ENCODE data around the gene PCBP3.
"Not testable (repeated sequence)": the region's sequence is repeated elsewhere in the genome, so short reads cannot be mapped to it uniquely, and the experiment has no call there.

The PCBP3 gene

DNA sequence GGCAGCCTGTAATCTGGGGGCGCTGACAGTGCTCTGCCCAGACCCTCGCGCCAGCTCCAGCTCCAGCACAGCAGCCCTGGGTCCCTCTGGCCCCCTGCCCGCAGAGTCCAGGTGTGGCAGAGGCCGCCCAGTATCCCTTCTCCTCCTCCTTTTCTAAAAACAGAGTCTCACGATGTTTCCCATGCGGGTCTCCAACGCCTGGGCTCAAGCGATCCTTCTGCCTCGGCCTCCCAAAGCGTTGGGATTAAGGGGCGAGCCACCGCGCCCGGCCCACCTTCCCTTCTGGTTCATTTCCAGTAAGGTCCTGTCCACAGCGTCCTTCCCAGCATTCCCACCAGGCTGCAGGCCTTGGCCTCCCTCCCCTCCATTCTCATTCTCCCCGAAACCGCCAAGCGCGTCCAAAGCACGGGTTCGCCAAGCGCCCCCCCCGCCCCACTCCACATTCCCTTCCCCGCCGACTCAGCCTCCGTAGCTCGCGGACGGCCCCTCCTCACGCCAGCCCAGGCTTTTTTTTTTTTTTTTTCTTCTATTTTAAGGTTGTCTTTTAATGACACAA lies 2.0 kb upstream of the PCBP3 start:
- H3K4me1 ChIP-seq (ENCODE audit: control insufficient read depth in 1 of 2, insufficient read depth in 1 of 2, low read depth in 1 of 2, low read length in 1 of 2), result peaks cover 27 to 33% of the 10 kb centered on the region in 2 experiments
- H3K36me3 ChIP-seq, result no peaks in the 10 kb centered on the region
- H3K4me3 ChIP-seq (ENCODE audit: low read depth in 1 of 2, low read length in 1 of 2), result peak overlapping the region in 1 of 2 experiments; percentile 65
- TF ChIP-seq, protein P1, sequence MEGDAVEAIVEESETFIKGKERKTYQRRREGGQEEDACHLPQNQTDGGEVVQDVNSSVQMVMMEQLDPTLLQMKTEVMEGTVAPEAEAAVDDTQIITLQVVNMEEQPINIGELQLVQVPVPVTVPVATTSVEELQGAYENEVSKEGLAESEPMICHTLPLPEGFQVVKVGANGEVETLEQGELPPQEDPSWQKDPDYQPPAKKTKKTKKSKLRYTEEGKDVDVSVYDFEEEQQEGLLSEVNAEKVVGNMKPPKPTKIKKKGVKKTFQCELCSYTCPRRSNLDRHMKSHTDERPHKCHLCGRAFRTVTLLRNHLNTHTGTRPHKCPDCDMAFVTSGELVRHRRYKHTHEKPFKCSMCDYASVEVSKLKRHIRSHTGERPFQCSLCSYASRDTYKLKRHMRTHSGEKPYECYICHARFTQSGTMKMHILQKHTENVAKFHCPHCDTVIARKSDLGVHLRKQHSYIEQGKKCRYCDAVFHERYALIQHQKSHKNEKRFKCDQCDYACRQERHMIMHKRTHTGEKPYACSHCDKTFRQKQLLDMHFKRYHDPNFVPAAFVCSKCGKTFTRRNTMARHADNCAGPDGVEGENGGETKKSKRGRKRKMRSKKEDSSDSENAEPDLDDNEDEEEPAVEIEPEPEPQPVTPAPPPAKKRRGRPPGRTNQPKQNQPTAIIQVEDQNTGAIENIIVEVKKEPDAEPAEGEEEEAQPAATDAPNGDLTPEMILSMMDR (IDR thresholded peaks at IDR 0.05), result no peak
- no peaks in the 10 kb centered on the region for H3K9me3 ChIP-seq
- no peak overlapping the region for H3K27ac ChIP-seq
- no peaks in the 10 kb centered on the region for H3K27me3 ChIP-seq

DNA sequence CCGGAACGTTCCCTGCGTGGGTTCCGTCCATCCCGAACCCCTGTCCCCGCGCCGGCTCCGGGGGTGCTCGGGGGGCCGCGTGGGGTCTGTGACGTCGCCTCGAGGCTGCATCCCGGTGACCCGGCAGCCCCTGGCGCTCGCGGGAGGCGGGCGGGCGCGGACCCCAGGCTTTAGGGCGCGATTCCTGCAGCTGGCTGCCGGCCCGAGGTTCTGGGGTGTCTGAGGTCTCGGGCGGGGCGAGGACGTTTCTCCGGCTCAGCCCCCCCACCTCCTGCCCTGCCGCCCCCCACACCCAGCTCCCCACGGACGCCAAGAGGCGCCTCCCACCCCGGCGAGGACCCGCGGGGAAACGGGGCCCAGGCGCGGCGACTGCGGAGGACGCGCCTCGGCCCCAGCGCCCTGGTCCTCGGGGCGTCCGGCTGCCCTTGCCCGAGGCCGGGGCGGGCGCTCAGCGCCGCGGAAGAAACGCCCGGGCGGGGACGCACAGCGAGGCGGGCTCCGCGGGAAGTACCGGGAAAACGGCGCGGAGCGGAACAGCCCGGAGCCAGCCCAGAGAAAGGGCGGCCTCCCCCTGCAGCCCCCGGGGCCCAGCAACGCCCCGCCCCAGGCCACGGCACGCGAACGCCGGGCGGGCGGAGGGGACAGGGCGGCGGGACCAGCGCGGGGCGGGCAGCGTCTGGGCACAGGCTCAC lies 1.3 kb upstream of the PCBP3 start:
- Histone ChIP-seq H3K4me3 (ENCODE audit: low read depth in 1 of 2, low read length in 1 of 2) (peak overlapping the region; percentile 65 to 71), H3K27ac (peak overlapping the region; percentile 88), H3K9me3 (no peaks in the 10 kb centered on the region), H3K27me3 (no peaks in the 10 kb centered on the region), H3K4me1 (ENCODE audit: control insufficient read depth in 1 of 2, insufficient read depth in 1 of 2, low read depth in 1 of 2, low read length in 1 of 2) (peaks cover 27 to 33% of the 10 kb centered on the region in 2 experiments), H3K36me3 (no peaks in the 10 kb centered on the region)
- TF ChIP-seq, protein P1 (IDR thresholded peaks at IDR 0.05), result no peak

DNA sequence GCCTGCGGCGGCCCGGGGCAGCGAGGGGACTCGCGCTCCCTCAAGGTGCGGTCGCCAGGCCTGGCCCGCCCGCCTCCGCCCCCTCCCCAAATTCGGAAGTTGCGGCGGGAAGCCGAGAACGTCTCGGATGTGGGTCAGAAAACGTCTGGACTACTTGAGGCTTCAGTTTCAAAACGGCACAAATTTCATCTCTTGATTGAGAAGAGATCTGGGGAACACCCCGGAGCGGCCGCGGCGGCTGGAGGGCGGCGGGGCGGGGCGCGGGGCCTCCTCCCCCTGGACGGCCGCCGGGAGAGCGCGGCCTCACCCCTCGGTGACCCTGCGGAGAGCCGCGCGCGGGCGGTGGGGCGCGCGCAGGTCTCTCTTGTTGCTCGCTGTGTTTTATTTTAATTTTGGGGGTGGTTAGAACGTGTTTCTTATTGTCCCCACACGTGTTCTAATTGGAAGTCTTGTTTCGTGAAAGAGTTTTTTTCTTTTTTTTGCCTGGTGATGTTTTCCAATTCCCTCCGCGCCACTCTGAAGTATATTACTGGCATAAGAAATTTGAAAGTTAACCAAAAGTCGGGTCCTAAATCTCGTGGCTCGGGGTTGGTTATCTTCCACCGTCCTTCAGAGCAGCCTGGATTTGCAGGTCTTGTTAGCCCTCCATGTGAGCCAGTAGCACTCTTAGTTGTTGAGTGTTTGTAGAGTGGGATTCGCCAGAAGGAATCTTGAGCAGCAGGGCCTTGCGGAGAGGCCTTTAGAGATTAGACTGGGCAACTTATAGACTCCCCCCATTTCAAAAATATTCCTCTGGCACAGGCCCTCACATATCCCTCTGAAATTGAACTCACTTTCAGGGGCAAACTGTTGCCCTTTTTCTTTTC lies 749 bp downstream of the PCBP3 start:
- Histone ChIP-seq H3K4me3 (ENCODE audit: low read depth in 1 of 2, low read length in 1 of 2) (peak overlapping the region; percentile 50 to 62), H3K27me3 (no peaks in the 10 kb centered on the region), H3K4me1 (ENCODE audit: control insufficient read depth in 1 of 2, insufficient read depth in 1 of 2, low read depth in 1 of 2, low read length in 1 of 2) (peaks cover 27 to 33% of the 10 kb centered on the region in 2 experiments), H3K27ac (peak overlapping the region; percentile 88), H3K36me3 (no peaks in the 10 kb centered on the region), H3K9me3 (no peaks in the 10 kb centered on the region)
- TF ChIP-seq, protein P1 (IDR thresholded peaks at IDR 0.05), result no peak

DNA sequence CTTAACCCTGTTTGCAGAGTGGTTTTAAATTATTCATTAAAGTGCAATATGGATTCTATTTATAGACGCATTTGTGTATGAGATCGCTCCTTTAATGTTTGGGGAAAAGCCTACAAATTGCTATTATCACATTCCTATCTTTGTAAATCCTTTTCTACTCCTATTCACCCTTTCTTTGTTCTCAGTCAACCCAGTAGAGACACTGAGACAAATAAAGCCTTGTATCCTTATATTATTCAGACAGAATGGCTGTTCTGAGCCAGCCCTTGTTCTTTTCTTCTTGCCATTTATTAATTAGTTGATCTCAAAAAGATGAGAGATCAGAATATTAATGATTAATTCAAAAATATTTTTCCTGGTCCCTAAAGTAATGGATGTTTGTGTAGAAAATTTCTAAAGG lies 8.4 kb downstream of the PCBP3 start:
- Histone ChIP-seq H3K36me3 (no peaks in the 10 kb centered on the region), H3K4me1 (ENCODE audit: control insufficient read depth in 1 of 2, insufficient read depth in 1 of 2, low read depth in 1 of 2, low read length in 1 of 2) (no peaks in the 10 kb centered on the region), H3K27ac (no peak overlapping the region), H3K4me3 (ENCODE audit: low read depth in 1 of 2, low read length in 1 of 2) (no peak overlapping the region), H3K9me3 (no peaks in the 10 kb centered on the region), H3K27me3 (no peaks in the 10 kb centered on the region)
- TF ChIP-seq, protein P1 (IDR thresholded peaks at IDR 0.05), result no peak

DNA sequence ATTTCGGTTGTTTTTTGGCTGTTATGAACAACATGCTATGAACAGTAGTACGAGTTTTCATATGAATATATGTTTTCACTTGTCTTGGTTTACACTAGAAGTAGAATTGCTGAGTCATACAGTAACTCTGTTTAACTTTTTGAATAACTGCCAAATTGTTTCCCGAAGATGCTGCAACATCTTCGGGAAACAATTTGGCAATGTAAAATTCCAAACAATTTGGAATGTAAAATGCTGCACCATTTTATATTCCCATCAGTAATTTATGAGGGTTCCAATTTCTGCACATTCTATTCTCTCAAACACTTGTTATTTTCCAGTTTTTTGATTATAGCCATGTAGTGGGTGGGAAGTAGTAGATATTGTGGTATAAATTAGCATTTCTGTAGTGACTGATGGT lies 11.6 kb downstream of the PCBP3 start:
- H3K9me3 ChIP-seq, result no peaks in the 10 kb centered on the region
- no peaks in the 10 kb centered on the region for H3K4me1 ChIP-seq (ENCODE audit: control insufficient read depth in 1 of 2, insufficient read depth in 1 of 2, low read depth in 1 of 2, low read length in 1 of 2)
- no peak overlapping the region for H3K4me3 ChIP-seq (ENCODE audit: low read depth in 1 of 2, low read length in 1 of 2)
- no peaks in the 10 kb centered on the region for H3K36me3 ChIP-seq
- no peaks in the 10 kb centered on the region for H3K27me3 ChIP-seq
- TF ChIP-seq, protein P1 (IDR thresholded peaks at IDR 0.05), result no peak
- H3K27ac ChIP-seq, result no peak overlapping the region

DNA sequence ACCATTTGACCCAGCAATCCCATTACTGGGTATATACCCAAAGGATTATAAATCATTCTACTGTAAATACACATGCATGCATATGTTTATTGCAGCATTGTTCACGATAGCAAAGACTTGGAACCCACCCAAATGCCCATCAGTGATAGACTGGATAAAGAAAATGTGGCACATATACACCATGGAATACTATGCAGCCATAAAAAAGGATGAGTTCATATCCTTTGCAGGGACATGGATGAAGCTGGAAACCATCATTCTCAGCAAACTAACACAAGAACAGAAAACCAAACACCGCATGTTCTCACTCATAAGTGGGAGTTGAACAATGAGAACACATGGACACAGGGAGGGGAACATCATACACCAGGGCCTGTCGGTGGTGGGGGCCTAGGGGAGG lies 12.6 kb downstream of the PCBP3 start:
- not testable (repeated sequence) for H3K4me3 ChIP-seq (ENCODE audit: low read depth in 1 of 2, low read length in 1 of 2); H3K4me1 ChIP-seq (ENCODE audit: control insufficient read depth in 1 of 2, insufficient read depth in 1 of 2, low read depth in 1 of 2, low read length in 1 of 2)

DNA sequence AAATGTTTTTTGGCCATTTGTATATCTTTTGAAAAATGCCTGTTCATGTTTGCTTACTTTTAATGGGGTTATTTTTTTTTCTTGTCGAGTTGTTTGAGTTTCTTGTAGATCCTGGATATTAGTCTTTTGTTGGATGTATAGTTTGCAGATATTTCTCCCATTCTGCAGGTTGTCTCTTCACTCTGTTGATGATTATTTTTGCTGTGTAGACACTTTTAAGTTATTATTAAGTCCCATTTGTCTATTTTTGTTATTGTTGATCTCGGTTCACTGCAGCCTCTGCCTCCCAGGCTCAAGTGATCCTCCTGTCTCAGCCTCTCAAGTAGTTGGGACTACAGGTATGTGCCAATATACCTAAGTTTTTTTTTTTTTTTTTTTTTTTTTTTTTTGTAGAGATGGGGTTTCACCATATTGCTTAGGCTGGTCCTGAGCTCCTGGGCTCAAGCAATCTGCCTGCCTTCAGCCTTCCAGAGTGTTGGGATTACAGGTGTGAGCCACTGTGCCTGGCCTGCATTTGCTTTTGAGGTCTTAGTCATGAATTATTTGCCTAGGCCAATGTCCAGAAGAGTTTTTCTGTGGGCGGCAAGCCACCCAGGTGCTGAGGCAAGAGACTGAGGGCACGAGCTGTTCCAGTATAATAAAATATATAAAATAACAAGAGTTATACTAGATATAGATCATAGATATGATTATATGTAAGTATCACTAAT lies 18.5 kb downstream of the PCBP3 start:
- not testable (repeated sequence) for H3K36me3 ChIP-seq; H3K27ac ChIP-seq; H3K9me3 ChIP-seq; H3K4me1 ChIP-seq (ENCODE audit: control insufficient read depth in 1 of 2, insufficient read depth in 1 of 2, low read depth in 1 of 2, low read length in 1 of 2); H3K27me3 ChIP-seq; H3K4me3 ChIP-seq (ENCODE audit: low read depth in 1 of 2, low read length in 1 of 2)

More for the DNA sequence above, 12.6 kb downstream of the PCBP3 start:
- H3K9me3 ChIP-seq, H3K36me3 ChIP-seq, H3K27ac ChIP-seq, H3K27me3 ChIP-seq: not testable (repeated sequence)
